ENCODE data around the gene CST9.
"Not testable (repeated sequence)": the region's sequence is repeated elsewhere in the genome, so short reads cannot be mapped to it uniquely, and the experiment has no call there.

Gene CST9

GRCh38 chr20:23586735-23587525 lies 18.8 kb downstream of the CST9 start:
- DNase-seq (ENCODE audit: low spot score), result no peak

GRCh38 chr20:23585808-23586734 lies 19.6 kb downstream of the CST9 start:
- DNase-seq (ENCODE audit: low spot score), result no peak

- no peak for DNase-seq (ENCODE audit: low spot score)
Measured at GRCh38 chr20:23585449-23585807, 20.3 kb downstream of the CST9 start.

- DNase-seq (ENCODE audit: low spot score), result no peak
Measured at GRCh38 chr20:23584434-23585199, 21.1 kb downstream of the CST9 start.

- no peak for DNase-seq (ENCODE audit: low spot score)
Measured at GRCh38 chr20:23583526-23583925, 22.2 kb downstream of the CST9 start.

- no peak for DNase-seq (ENCODE audit: low spot score)
Measured at GRCh38 chr20:23582293-23582692, 23.4 kb downstream of the CST9 start.

GRCh38 chr20:23581833-23582232 lies 23.9 kb downstream of the CST9 start:
- DNase-seq (ENCODE audit: low spot score), result not testable (repeated sequence)

- no peak for DNase-seq (ENCODE audit: low spot score)
Measured at GRCh38 chr20:23574977-23575376, 30.7 kb downstream of the CST9 start.

GRCh38 chr20:23570178-23570760 lies 35.4 kb downstream of the CST9 start:
- no peak for DNase-seq (ENCODE audit: low spot score)

- no peak for DNase-seq (ENCODE audit: low spot score)
Measured at GRCh38 chr20:23569570-23569969, 36.1 kb downstream of the CST9 start.

GRCh38 chr20:23568971-23569330 lies 36.8 kb downstream of the CST9 start:
- DNase-seq (ENCODE audit: low spot score), result no peak

GRCh38 chr20:23568320-23568970 lies 37.3 kb downstream of the CST9 start, which contains the start of gene CST9L:
Gene CST9L (minus strand): TSS chr20:23568484. CDS start chr20:23568450, 34 bp downstream.
- no peak for DNase-seq (ENCODE audit: low spot score)

- no peak for DNase-seq (ENCODE audit: low spot score)
Measured at GRCh38 chr20:23566199-23566932, 39.4 kb downstream of the CST9 start.

- no peak for DNase-seq (ENCODE audit: low spot score)
Measured at GRCh38 chr20:23565503-23566045, 40.1 kb downstream of the CST9 start.

- no peak for DNase-seq (ENCODE audit: low spot score)
Measured at GRCh38 chr20:23564927-23565326, 40.8 kb downstream of the CST9 start.

- DNase-seq (ENCODE audit: low spot score), result no peak
Measured at GRCh38 chr20:23562721-23563342, 42.9 kb downstream of the CST9 start.

- no peak for DNase-seq (ENCODE audit: low spot score)
Measured at GRCh38 chr20:23554401-23554800, 51.3 kb downstream of the CST9 start.

Data from D341Med (cell line).